Osteocyte (in vitro differentiated cells): ENCODE measurements around the gene EPOP. TPM values are rescaled to one million over a fixed set of nuclear protein-coding genes. Genes with fewer than 3 reads are reported as not detected.

Source experiments
- DNase-seq: peaks from one replicate; pipeline ENCODE4 v3.0.0; 2021; ENCODE audit warnings: mixed read lengths; ENCODE audit not compliant: unreplicated experiment; ENCODE audit errors: extremely low spot score
- H3K27ac Mint-ChIP-seq: one replicate; pipeline ENCODE4 v1.8.0; 2021; ENCODE audit warnings: mild to moderate bottlenecking, mixed read lengths; ENCODE audit not compliant: unreplicated experiment
- H3K27me3 Mint-ChIP-seq: one replicate; pipeline ENCODE4 v1.8.0; 2021; ENCODE audit warnings: mixed read lengths; ENCODE audit not compliant: unreplicated experiment
- H3K36me3 Mint-ChIP-seq: one replicate; pipeline ENCODE4 v1.8.0; 2021; ENCODE audit warnings: mixed read lengths; ENCODE audit not compliant: unreplicated experiment
- H3K4me1 Mint-ChIP-seq: one replicate; pipeline ENCODE4 v1.8.0; 2021; ENCODE audit warnings: mixed read lengths; ENCODE audit not compliant: unreplicated experiment
- H3K4me3 Mint-ChIP-seq: one replicate; pipeline ENCODE4 v1.8.0; 2021; ENCODE audit warnings: mild to moderate bottlenecking, moderate library complexity, mixed read lengths; ENCODE audit not compliant: unreplicated experiment
- H3K9me3 Mint-ChIP-seq: one replicate; pipeline ENCODE4 v1.8.0; 2021; ENCODE audit warnings: mixed read lengths; ENCODE audit not compliant: unreplicated experiment
- CTCF ChIP-seq: fragments of 200-600 bp; sonication (generic); IDR thresholded peaks from 2 replicates; pipeline ENCODE4 v1.5.0; 2021; ENCODE audit warnings: antibody characterized with exemption, mild to moderate bottlenecking, moderate library complexity
- total RNA-seq: library from RNA; stranded (reverse); gene quantifications from 2 replicates; pipeline ENCODE4 v1.2.1, GENCODE V29; 2021

EPOP gene
- total RNA-seq, 1 donor from 2014 or later: 1.0 TPM

GRCh38 chr17:38713456-38714075, 38.8 kb upstream of the EPOP start:
- no peaks in the 10 kb centered on the region for H3K9me3 Mint-ChIP-seq
- no peak for DNase-seq
- no peaks in the 10 kb centered on the region for H3K4me1 Mint-ChIP-seq
- H3K4me3 Mint-ChIP-seq: no peak overlapping the region
- no peak overlapping the region for H3K27ac Mint-ChIP-seq
- H3K27me3 Mint-ChIP-seq: no peaks in the 10 kb centered on the region
- TF ChIP-seq CTCF: no peak
- peaks cover 31% of the 10 kb centered on the region for H3K36me3 Mint-ChIP-seq

GRCh38 chr17:38712593-38712992, 37.8 kb upstream of the EPOP start:
- H3K27me3 Mint-ChIP-seq: no peaks in the 10 kb centered on the region
- peaks cover 31% of the 10 kb centered on the region for H3K36me3 Mint-ChIP-seq
- no peaks in the 10 kb centered on the region for H3K9me3 Mint-ChIP-seq
- no peak overlapping the region for H3K27ac Mint-ChIP-seq
- peaks cover 6% of the 10 kb centered on the region for H3K4me1 Mint-ChIP-seq
- no peak for DNase-seq
- no peak overlapping the region for H3K4me3 Mint-ChIP-seq
- TF ChIP-seq CTCF: no peak

- Mint-ChIP-seq H3K4me3 (no peak overlapping the region), H3K27me3 (no peaks in the 10 kb centered on the region), H3K36me3 (peaks cover 29% of the 10 kb centered on the region), H3K27ac (no peak overlapping the region), H3K4me1 (peaks cover 12% of the 10 kb centered on the region), H3K9me3 (no peaks in the 10 kb centered on the region)
- TF ChIP-seq CTCF: no peak
- no peak for DNase-seq
Measured at GRCh38 chr17:38711792-38712571, 37.2 kb upstream of the EPOP start.

GRCh38 chr17:38710985-38711384, 36.2 kb upstream of the EPOP start:
- no peaks in the 10 kb centered on the region for H3K27me3 Mint-ChIP-seq
- no peak for TF ChIP-seq CTCF
- no peak overlapping the region for H3K27ac Mint-ChIP-seq

GRCh38 chr17:38710604-38710962, 35.8 kb upstream of the EPOP start:
- Mint-ChIP-seq H3K4me3 (no peak overlapping the region), H3K36me3 (peaks cover 28% of the 10 kb centered on the region), H3K4me1 (peaks cover 21% of the 10 kb centered on the region), H3K27ac (no peak overlapping the region), H3K27me3 (no peaks in the 10 kb centered on the region), H3K9me3 (no peaks in the 10 kb centered on the region)
- no peak for DNase-seq
- TF ChIP-seq CTCF: no peak

More at GRCh38 chr17:38710985-38711384, 36.2 kb upstream of the EPOP start:
- Mint-ChIP-seq H3K4me3 (no peak overlapping the region), H3K9me3 (no peaks in the 10 kb centered on the region), H3K4me1 (peaks cover 21% of the 10 kb centered on the region), H3K36me3 (peaks cover 29% of the 10 kb centered on the region)
- DNase-seq: no peak
